ENCODE data around the gene LMO1. TPM values are rescaled to one million over a fixed set of nuclear protein-coding genes. Genes with fewer than 3 reads are reported as not detected.

The LMO1 gene
- total RNA-seq, 1 donor from 2014 or later = not detected

DNA sequence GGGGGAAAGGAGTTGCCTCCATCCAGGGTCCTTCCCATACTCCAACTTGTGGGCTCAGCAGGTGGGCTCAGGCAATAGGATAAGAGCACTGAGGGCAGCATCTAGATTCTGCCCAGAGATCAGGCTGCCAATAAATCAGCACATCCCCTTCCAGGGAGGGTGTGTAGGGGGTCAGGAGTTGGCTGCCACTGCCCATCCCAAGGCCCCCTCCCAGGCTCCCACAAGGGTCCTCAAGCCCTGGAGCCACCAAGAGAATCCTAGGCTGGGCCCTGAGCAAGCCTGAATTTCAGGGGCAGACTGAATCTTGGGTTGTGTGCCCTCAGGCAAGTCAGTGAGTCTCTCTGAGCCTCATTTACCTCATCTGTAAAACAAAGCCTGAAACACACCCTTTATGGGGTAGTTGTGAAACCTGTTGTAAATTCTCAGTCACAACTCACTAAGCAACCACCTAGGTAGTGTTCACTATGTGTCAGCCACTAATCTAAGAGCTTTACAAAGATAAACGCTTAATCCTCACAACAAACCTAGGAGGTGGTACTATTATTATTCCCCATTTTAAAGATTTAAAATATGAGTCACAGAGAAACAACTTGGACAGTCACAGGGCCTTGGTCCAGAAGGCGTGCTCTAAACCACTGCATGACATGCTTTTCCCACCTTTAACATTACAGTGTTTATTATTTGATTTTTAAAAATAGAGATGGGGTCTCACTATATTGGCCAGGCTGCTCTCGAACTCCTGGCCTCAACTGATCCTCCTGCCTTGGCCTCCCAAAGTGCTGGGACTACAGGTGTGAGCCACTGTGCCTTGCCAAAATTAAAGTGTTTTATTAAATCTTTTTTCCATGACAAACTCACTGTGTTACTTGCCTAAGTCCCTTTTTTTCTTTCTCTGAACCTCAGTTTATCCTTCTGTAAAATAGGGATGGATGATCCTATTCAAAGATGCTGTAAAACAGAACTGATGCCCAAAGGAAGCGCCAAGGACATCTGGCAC is 36.2 kb downstream of the LMO1 start:
- Histone ChIP-seq H3K4me1 (no peaks in the 10 kb centered on the region), H3K27me3 (no peaks in the 10 kb centered on the region), H3K27ac (no peak overlapping the region), H3K36me3 (no peaks in the 10 kb centered on the region), H3K4me3 (no peak overlapping the region), H3K9me3 (no peaks in the 10 kb centered on the region)
- DNase-seq (peak; percentile 51), ATAC-seq (no peak)
- no peak for TF ChIP-seq CTCF (IDR thresholded peaks at IDR 0.05)
- intact Hi-C loops (cut with DNase I) = loop anchor here (10.0 kb wide), 1 partner anchor 337 kb away; no protein-coding TSS in a partner anchor

GRCh38 chr11:8225589-8226036 is 38.1 kb downstream of the LMO1 start:
- Histone ChIP-seq H3K4me3 (no peak overlapping the region), H3K27me3 (no peaks in the 10 kb centered on the region), H3K27ac (no peak overlapping the region), H3K4me1 (no peaks in the 10 kb centered on the region), H3K36me3 (no peaks in the 10 kb centered on the region), H3K9me3 (no peaks in the 10 kb centered on the region)
- peak; percentile 94 for TF ChIP-seq CTCF (IDR thresholded peaks at IDR 0.05)
- DNase-seq = peak; percentile 80
- intact Hi-C loops (cut with DNase I) = loop anchor here (10.0 kb wide), 1 partner anchor 339 kb away; no protein-coding TSS in a partner anchor
- peak; percentile 67 for ATAC-seq

DNA sequence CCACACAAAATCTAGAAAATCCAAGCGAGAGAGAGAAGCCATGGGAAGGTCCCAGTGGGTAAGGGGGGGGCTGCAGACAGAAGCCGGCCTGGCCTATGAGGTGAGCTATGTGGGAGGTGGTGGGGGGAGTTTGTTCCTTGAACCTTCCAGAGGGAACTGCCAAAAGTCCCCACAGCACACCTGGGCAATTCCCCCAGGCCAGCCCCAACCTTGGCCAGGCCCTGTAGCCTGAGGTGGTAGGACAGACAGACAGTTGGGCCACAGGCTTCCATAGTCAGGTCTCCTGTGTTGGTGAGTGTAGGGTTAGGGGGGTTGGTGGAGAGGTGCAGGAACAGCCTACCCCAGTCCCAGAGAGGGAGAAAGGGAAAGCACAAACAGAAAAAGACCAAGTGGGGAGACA is 39.0 kb downstream of the LMO1 start:
- Histone ChIP-seq H3K4me3 (no peak overlapping the region), H3K4me1 (no peaks in the 10 kb centered on the region), H3K27me3 (no peaks in the 10 kb centered on the region), H3K27ac (no peak overlapping the region), H3K36me3 (no peaks in the 10 kb centered on the region), H3K9me3 (no peaks in the 10 kb centered on the region)
- ATAC-seq (no peak), DNase-seq (peak; percentile 49)
- intact Hi-C loops (cut with DNase I) = loop anchor here (10.0 kb wide), 1 partner anchor 340 kb away; no protein-coding TSS in a partner anchor
- TF ChIP-seq CTCF (IDR thresholded peaks at IDR 0.05) = no peak

DNA sequence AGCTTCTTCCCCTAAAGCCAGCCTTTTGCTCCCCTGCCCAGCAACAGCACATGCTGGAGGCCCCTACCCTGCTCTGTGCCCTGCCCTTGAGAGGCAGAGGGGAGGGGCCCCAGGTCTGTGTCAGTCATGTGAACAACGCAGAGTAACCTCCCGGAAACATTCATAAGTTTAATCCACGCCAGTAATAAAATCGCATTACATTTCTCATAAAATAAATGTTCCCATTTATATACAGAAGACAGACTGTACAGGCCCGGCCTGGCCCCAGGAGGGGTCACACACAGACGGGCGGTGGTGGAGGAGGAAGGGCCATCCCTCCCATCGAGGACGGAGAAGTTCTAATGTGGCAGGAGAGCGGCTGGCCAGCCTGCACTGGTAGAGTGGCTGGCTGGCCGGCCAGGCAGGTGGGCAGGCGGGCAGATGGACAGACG is 39.5 kb downstream of the LMO1 start:
- intact Hi-C loops (cut with DNase I) = loop anchor here (10.0 kb wide), 1 partner anchor 341 kb away; no protein-coding TSS in a partner anchor
- no peak overlapping the region for H3K4me3 ChIP-seq
- no peaks in the 10 kb centered on the region for H3K9me3 ChIP-seq
- ATAC-seq = no peak
- no peaks in the 10 kb centered on the region for H3K36me3 ChIP-seq
- TF ChIP-seq CTCF (IDR thresholded peaks at IDR 0.05) = no peak
- H3K27ac ChIP-seq = no peak overlapping the region
- H3K27me3 ChIP-seq = no peaks in the 10 kb centered on the region
- DNase-seq = no peak
- no peaks in the 10 kb centered on the region for H3K4me1 ChIP-seq

DNA sequence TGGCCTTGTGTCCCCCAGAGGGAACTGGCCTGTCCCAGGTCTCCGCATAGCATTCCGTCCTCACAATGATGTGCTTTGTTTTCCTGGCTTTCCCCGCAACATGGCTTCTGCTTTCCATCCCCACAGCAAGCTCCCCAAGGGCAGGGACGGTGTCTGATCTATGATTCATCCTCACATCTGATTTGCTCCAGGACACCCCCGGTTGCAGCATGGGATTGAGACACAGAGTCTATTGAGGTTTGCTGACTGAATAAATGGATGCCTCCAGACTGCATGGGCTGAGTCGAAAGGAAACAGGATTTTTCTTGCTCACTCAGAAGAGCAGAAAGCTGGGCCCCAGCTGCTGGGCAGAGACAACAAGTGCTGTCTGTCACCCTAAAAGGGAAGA is 40.2 kb downstream of the LMO1 start:
- no peak for TF ChIP-seq CTCF (IDR thresholded peaks at IDR 0.05)

More for the DNA sequence above, 40.2 kb downstream of the LMO1 start:
- ATAC-seq = no peak
- Histone ChIP-seq H3K4me1 (no peaks in the 10 kb centered on the region), H3K9me3 (no peaks in the 10 kb centered on the region), H3K4me3 (no peak overlapping the region), H3K27me3 (no peaks in the 10 kb centered on the region), H3K27ac (no peak overlapping the region), H3K36me3 (no peaks in the 10 kb centered on the region)
- DNase-seq = peak; percentile 30
- intact Hi-C loops (cut with DNase I) = loop anchor here (10.0 kb wide), 1 partner anchor 341 kb away; no protein-coding TSS in a partner anchor
